ENCODE results near the gene NRXN3.
"Not testable (repeated sequence)": the region's sequence is repeated elsewhere in the genome, so short reads cannot be mapped to it uniquely, and the experiment has no call there.

Gene NRXN3

DNA sequence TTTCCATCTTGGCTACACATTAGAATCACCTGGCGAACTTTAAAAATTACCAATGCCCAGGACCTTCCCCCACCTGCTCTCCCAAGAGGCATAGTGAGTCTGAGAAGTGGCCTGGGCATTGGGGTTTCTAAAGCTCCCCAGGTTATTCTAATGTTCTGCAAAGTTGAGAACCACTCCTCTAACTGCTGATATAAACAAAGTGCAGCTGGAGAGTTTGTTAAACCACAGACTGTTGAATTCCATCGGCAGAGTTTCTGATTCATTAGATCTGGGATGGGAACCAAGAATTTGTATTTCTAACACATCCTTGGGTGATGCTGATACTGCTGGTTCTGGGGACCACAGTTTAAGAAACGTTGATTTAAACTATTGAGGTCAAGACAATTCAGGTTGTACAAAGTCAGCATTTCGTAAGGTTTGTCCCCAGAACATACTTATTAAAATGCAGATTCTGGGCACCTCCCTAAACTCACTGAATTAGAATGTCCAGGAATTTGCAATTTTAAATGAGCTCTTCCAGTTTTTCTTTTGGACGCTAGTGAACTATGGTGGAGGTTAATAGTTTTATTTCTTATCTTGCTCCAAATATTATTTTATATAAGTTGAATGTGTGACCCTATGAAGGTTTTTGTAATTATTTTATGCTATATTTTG is 309.1 kb downstream of the NRXN3 start:
- H3K4me3 ChIP-seq (ENCODE audit: low read depth, low read length): no peak overlapping the region
- ChIA-PET POLR2A (no interaction called here), CTCF (no interaction called here)
- no peak for DNase-seq (ENCODE audit: low read depth, low spot score)
- TF ChIP-seq CTCF (IDR thresholded peaks at IDR 0.05; ENCODE audit: insufficient read depth, low read length, missing control alignments): no peak

DNA sequence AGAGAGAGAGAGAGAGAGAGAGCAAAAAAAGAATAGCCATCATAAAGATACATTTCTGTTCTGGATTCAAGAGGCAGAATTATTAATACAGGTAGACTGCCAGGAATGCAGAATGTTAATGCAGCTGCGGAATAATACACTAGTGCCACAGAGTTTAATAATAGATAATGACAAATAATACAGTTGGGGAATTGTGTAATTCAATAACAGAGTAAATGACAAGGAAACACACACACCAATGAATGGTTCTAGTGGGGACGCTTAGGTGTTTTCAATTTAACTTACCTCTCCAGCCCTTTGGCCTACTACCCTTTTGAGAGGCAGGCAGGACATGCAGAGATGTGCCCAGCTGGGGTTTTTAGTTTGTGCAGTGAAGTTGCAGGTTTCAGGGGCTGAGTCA is 313.9 kb downstream of the NRXN3 start:
- ChIA-PET POLR2A (no interaction called here), CTCF (no interaction called here)
- no peak overlapping the region for H3K4me3 ChIP-seq (ENCODE audit: low read depth, low read length)
- no peak for DNase-seq (ENCODE audit: low read depth, low spot score)
- TF ChIP-seq CTCF (IDR thresholded peaks at IDR 0.05; ENCODE audit: insufficient read depth, low read length, missing control alignments): no peak

- DNase-seq (ENCODE audit: low read depth, low spot score): no peak
- no peak overlapping the region for H3K4me3 ChIP-seq (ENCODE audit: low read depth, low read length)
- TF ChIP-seq CTCF (IDR thresholded peaks at IDR 0.05; ENCODE audit: insufficient read depth, low read length, missing control alignments): no peak
- POLR2A ChIA-PET: no interaction called here
- CTCF ChIA-PET: no interaction called here
These were observed 315.9 kb downstream of the NRXN3 start for GRCh38 chr14:78486081-78486480.

DNA sequence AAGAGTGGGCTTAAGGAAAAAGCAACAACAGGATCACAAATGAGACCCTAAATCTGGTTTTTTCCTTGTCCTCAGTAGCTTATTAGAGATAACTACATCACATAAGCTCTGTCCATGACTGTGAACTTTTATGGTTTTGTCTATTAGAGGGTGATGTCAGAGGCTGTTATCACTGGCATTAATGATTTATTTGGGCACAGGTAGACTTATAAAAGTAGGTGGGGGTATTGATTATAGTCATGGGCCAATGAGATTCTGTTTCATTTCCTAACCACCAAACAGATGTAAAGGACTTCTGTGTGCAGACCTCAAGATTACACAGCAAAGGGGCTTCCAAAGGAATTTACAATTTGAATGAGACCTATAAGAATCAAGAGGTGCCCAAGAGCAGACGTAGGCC is 316.4 kb downstream of the NRXN3 start:
- no peak overlapping the region for H3K4me3 ChIP-seq (ENCODE audit: low read depth, low read length)
- TF ChIP-seq CTCF (IDR thresholded peaks at IDR 0.05; ENCODE audit: insufficient read depth, low read length, missing control alignments): no peak
- DNase-seq (ENCODE audit: low read depth, low spot score): no peak
- ChIA-PET CTCF (no interaction called here), POLR2A (no interaction called here)

DNA sequence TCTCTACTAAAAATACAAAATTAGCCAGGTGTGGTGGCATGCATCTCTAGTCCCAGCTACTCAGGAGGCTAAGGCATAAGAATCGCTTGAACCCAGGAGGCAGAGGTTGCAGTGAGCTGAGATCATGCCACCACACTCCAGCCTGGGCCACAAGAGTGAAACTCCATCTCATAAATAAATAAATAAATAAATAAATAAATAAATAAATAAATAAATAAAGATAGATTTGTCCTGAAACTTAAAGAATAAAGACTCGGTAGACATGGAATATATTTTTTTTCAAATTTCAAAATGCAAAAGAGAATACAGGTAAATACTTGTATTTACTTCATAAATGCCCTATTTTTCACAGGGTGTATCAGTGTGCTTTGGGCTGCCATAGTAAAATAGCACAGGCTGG is 317.4 kb downstream of the NRXN3 start:
- POLR2A ChIA-PET; H3K4me3 ChIP-seq (ENCODE audit: low read depth, low read length); CTCF ChIA-PET; DNase-seq (ENCODE audit: low read depth, low spot score): not testable (repeated sequence)

DNA sequence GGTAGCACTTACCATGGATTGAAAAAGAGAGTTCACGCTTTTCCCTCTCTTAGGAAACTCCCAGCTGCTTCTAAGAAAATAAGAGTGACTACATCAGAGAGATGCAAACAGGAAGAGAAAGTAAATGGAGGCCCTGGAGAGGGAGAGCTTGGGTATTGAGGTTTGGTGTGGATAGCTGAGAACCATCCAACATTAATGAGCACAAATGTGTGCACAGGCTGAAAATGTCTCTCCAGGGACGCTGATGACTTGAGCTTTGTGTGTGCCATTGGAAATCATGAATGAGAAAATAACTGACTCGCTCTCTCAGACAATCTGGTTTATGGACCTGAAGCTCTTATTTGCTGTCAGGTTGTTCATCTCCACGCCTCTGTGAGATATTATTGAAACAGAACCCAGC is 318.8 kb downstream of the NRXN3 start:
- no peak for DNase-seq (ENCODE audit: low read depth, low spot score)
- ChIA-PET POLR2A (no interaction called here), CTCF (no interaction called here)
- H3K4me3 ChIP-seq (ENCODE audit: low read depth, low read length): no peak overlapping the region
- TF ChIP-seq CTCF (IDR thresholded peaks at IDR 0.05; ENCODE audit: insufficient read depth, low read length, missing control alignments): no peak

DNA sequence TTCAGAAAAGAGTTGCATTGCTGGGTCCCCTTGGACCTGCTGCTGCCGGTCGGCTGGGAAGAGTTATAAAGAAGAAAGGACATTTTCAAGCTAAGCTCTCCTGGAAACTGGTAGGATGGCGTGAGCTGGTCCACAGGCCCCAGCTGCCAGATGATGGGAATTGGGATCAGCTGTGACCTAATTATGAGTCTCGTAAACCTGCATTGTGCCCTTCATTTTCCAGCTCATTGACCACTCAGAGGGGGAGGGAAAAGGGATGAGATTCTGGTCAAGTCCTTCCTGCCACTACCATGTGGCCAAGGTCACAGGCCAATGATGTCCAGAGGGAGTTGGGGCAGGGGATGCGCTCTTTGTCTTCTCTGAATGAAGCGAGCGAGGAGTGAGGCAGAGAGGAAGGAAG is 320.9 kb downstream of the NRXN3 start:
- no peak for DNase-seq (ENCODE audit: low read depth, low spot score)
- POLR2A ChIA-PET: no interaction called here

More for the DNA sequence above, 320.9 kb downstream of the NRXN3 start:
- no peak overlapping the region for H3K4me3 ChIP-seq (ENCODE audit: low read depth, low read length)
- no peak for TF ChIP-seq CTCF (IDR thresholded peaks at IDR 0.05; ENCODE audit: insufficient read depth, low read length, missing control alignments)
- CTCF ChIA-PET: no interaction called here
